ENCODE results near the gene P2RY6.

- no peak for TF ChIP-seq EZH2phosphoT487 (IDR thresholded peaks at IDR 0.05; ENCODE audit: low read depth, severe bottlenecking, unreplicated experiment)
- TF ChIP-seq CTCF (IDR thresholded peaks at IDR 0.05; ENCODE audit: poor library complexity): no peak
- no peak for TF ChIP-seq EZH2 (IDR thresholded peaks at IDR 0.05; ENCODE audit: borderline replicate concordance)
Measured at GRCh38 chr11:73284106-73284505, 12.0 kb downstream of the P2RY6 start.
